GM23338 (cell line): ENCODE data around the gene MRE11. TPM values are rescaled to one million over a fixed set of nuclear protein-coding genes. Genes with fewer than 3 reads are reported as not detected.

Experiments used
- ATAC-seq: fragments of 200-7000 bp; cut with Tn5 transposase; 3 replicates; pipeline ENCODE4 v1.9.1; 2020
- DNase-seq: peaks from one replicate; pipeline ENCODE4 v3.0.0-alpha.2; 2015; ENCODE audit warnings: low spot score
- H2AFZ ChIP-seq: fragments of 200-600 bp; sonication (generic); 2 replicates; pipeline ENCODE4 v1.8.0; 2016; ENCODE audit warnings: antibody characterized with exemption, mild to moderate bottlenecking, moderate library complexity
- H3F3A ChIP-seq: fragments of 200-600 bp; sonication (generic); replicated peaks from 2 replicates; pipeline ENCODE4 v1.8.0; 2017; ENCODE audit warnings: antibody characterized with exemption, mixed run types, low read depth
- H3K27ac ChIP-seq: fragments of 200-600 bp; sonication (generic); 2 replicates; pipeline ENCODE4 v1.6.1; 2016; ENCODE audit warnings: low read depth
- H3K27me3 ChIP-seq: fragments of 200-600 bp; sonication (generic); 2 replicates; pipeline ENCODE4 v1.8.0; 2016; ENCODE audit warnings: mild to moderate bottlenecking, mixed run types, moderate library complexity; ENCODE audit not compliant: insufficient read depth
- H3K36me3 ChIP-seq: fragments of 200-600 bp; sonication (generic); 2 replicates; pipeline ENCODE4 v1.8.0; 2016; ENCODE audit warnings: mild to moderate bottlenecking; ENCODE audit not compliant: insufficient read depth
- H3K4me1 ChIP-seq: fragments of 200-600 bp; sonication (generic); 2 replicates; pipeline ENCODE4 v1.8.0; 2016; ENCODE audit warnings: mild to moderate bottlenecking, moderate library complexity; ENCODE audit not compliant: insufficient read depth
- H3K4me2 ChIP-seq: fragments of 200-600 bp; sonication (generic); 2 replicates; pipeline ENCODE4 v1.7.1; 2017; ENCODE audit warnings: mixed run types
- H3K4me3 ChIP-seq: fragments of 200-600 bp; sonication (generic); 2 replicates; pipeline ENCODE4 v1.6.1; 2016; ENCODE audit warnings: mixed run types
- H3K79me2 ChIP-seq: fragments of 200-600 bp; sonication (generic); replicated peaks from 2 replicates; pipeline ENCODE4 v1.8.0; 2017; ENCODE audit warnings: mild to moderate bottlenecking; ENCODE audit not compliant: insufficient read depth
- H3K9me2 ChIP-seq: fragments of 200-600 bp; sonication (generic); 2 replicates; pipeline ENCODE4 v1.8.0; 2017; ENCODE audit not compliant: insufficient read depth
- H4K20me1 ChIP-seq: fragments of 200-600 bp; sonication (generic); replicated peaks from 2 replicates; pipeline ENCODE4 v1.8.0; 2017; ENCODE audit warnings: mild to moderate bottlenecking; ENCODE audit not compliant: insufficient read depth
- H3K27ac Mint-ChIP-seq: 2 replicates; pipeline ENCODE4 v1.8.0; 2020; ENCODE audit warnings: inconsistent platforms, mild to moderate bottlenecking, moderate library complexity, mixed read lengths
- H3K27me3 Mint-ChIP-seq: 3 replicates; pipeline ENCODE4 v1.8.0; 2022; ENCODE audit warnings: low read depth, mild to moderate bottlenecking, moderate library complexity, mixed read lengths, inconsistent platforms; ENCODE audit not compliant: insufficient read depth, poor library complexity
- H3K36me3 Mint-ChIP-seq: 3 replicates; pipeline ENCODE4 v1.8.0; 2021; ENCODE audit warnings: low read depth, mild to moderate bottlenecking, inconsistent platforms, moderate library complexity, mixed read lengths
- H3K4me1 Mint-ChIP-seq: 3 replicates; pipeline ENCODE4 v1.8.0; 2020; ENCODE audit warnings: mild to moderate bottlenecking, inconsistent platforms, mixed read lengths
- H3K4me3 Mint-ChIP-seq: 3 replicates; pipeline ENCODE4 v1.8.0; 2021; ENCODE audit warnings: moderate library complexity, mild to moderate bottlenecking, inconsistent platforms, mixed read lengths
- H3K9me3 Mint-ChIP-seq: 3 replicates; pipeline ENCODE4 v1.8.0; 2020; ENCODE audit warnings: moderate library complexity, mild to moderate bottlenecking, inconsistent platforms, mixed read lengths
- CREB1 ChIP-seq: fragments of 250-450 bp; sonication (Bioruptor Pico); IDR thresholded peaks from 2 replicates; pipeline ENCODE4 v1.5.0; 2020; ENCODE audit warnings: low read depth, mild to moderate bottlenecking, moderate library complexity
- ETS1 ChIP-seq: IDR thresholded peaks from 2 replicates; pipeline ENCODE4 v1.6.1; 2016; ENCODE audit warnings: antibody characterized with exemption
- EZH2phosphoT487 ChIP-seq: fragments of 200-600 bp; sonication (generic); IDR thresholded peaks from one replicate; pipeline ENCODE4 v1.8.1; 2018; ENCODE audit warnings: antibody characterized with exemption; ENCODE audit not compliant: unreplicated experiment
- JUNB ChIP-seq: IDR thresholded peaks from one replicate; pipeline ENCODE4 v1.6.1; 2016; ENCODE audit warnings: antibody characterized with exemption; ENCODE audit not compliant: unreplicated experiment
- POLR2AphosphoS5 ChIP-seq: IDR thresholded peaks from 2 replicates; pipeline ENCODE4 v1.6.1; 2016; ENCODE audit warnings: antibody characterized with exemption, low read depth
- REST ChIP-seq: IDR thresholded peaks from one replicate; pipeline ENCODE4 v1.6.1; 2018; ENCODE audit warnings: antibody characterized with exemption; ENCODE audit not compliant: unreplicated experiment
- ZNF114 ChIP-seq: fragments of 250-450 bp; sonication (Bioruptor Pico); IDR thresholded peaks from 2 replicates; pipeline ENCODE4 v1.5.0; 2020; ENCODE audit warnings: mild to moderate bottlenecking, moderate library complexity
- ZNF462 ChIP-seq: fragments of 250-450 bp; sonication (Bioruptor Pico); IDR thresholded peaks from 2 replicates; pipeline ENCODE4 v1.5.0; 2020; ENCODE audit warnings: mild to moderate bottlenecking, moderate library complexity
- polyA plus RNA-seq: library from polyadenylated mRNA; unstranded; fragments of >200 nt; fragmentation: Nextera tagmentation; extraction: Ambion mirVana; gene quantifications from 2 replicates; pipeline ENCODE4 v1.2.1, GENCODE V29; 2016
- total RNA-seq: library from RNA; depleted of rRNA; stranded (reverse); fragments of >200 nt; shearing (Covaris generic); gene quantifications from 2 replicates; pipeline ENCODE4 v1.2.3, GENCODE V29; 2014

MRE11 gene
- total and polyA plus RNA-seq, 2 experiments from 2014 or later: 23.3 to 38.5 TPM

- no peak for TF ChIP-seq REST
- TF ChIP-seq ZNF114 (CRISPR knock-in tag): no peak
- TF ChIP-seq CREB1 (CRISPR knock-in tag): no peak
- no peak for TF ChIP-seq ETS1
- TF ChIP-seq EZH2phosphoT487: no peak
Measured at GRCh38 chr11:94515398-94515797, 21.8 kb upstream of the MRE11 start (continued).

GRCh38 chr11:94513091-94513490 lies 19.4 kb upstream of the MRE11 start:
- no peak for ATAC-seq
- no peaks in the 10 kb centered on the region for H3K79me2 ChIP-seq
- H3K27me3 Mint-ChIP-seq: peaks cover 19% of the 10 kb centered on the region
- DNase-seq: no peak
- no peak overlapping the region for H3K27ac Mint-ChIP-seq
- H3K4me3 ChIP-seq: peak overlapping the region; percentile 65; the same call in 1 of the 2 replicates
- H3K9me3 Mint-ChIP-seq: peaks cover 3% of the 10 kb centered on the region; the same call in 1 of the 3 replicates
- no peaks in the 10 kb centered on the region for H3K36me3 ChIP-seq
- peak overlapping the region; percentile 97 for H3K4me2 ChIP-seq
- peaks cover 29% of the 10 kb centered on the region for H3K27me3 ChIP-seq
- H3K27ac ChIP-seq: no peak overlapping the region
- H2AFZ ChIP-seq: no peak overlapping the region
- H3K36me3 Mint-ChIP-seq: no peaks in the 10 kb centered on the region
- no peaks in the 10 kb centered on the region for H3F3A ChIP-seq
- H3K9me2 ChIP-seq: no peaks in the 10 kb centered on the region
- peaks cover 7% of the 10 kb centered on the region; the same call in 2 of the 3 replicates for H3K4me1 Mint-ChIP-seq
- H4K20me1 ChIP-seq: no peaks in the 10 kb centered on the region
- peaks cover 10% of the 10 kb centered on the region; the same call in 1 of the 2 replicates for H3K4me1 ChIP-seq
- peak overlapping the region; percentile 72 for H3K4me3 Mint-ChIP-seq
- no peak for TF ChIP-seq JUNB
- TF ChIP-seq POLR2AphosphoS5: no peak
- TF ChIP-seq CREB1 (CRISPR knock-in tag): no peak
- TF ChIP-seq ZNF462: no peak
- no peak for TF ChIP-seq ZNF114 (CRISPR knock-in tag)
- TF ChIP-seq ETS1: no peak
- no peak for TF ChIP-seq REST
